Measurements from ENCODE around the gene KLRC3.
"Not testable (repeated sequence)": the region's sequence is repeated elsewhere in the genome, so short reads cannot be mapped to it uniquely, and the experiment has no call there.

KLRC3 gene

DNA sequence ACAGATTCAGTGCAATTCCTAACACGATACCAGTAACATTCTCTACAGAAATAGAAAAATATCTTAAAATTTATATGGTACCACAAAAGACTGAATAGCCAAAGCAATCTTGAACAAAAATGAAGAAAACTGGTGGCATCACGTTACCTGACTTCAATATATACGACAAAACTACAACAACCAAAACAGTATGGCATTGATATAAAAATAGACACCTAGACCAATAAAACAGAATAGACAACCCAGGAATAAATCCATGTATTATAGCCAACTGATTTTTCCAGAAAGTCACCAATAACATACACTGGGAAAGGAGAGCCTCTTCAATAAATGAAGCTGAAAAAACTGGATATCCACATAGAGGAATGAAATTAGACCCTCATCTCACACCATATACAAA, 36.2 kb downstream of the KLRC3 start:
- TF ChIP-seq, protein P1, sequence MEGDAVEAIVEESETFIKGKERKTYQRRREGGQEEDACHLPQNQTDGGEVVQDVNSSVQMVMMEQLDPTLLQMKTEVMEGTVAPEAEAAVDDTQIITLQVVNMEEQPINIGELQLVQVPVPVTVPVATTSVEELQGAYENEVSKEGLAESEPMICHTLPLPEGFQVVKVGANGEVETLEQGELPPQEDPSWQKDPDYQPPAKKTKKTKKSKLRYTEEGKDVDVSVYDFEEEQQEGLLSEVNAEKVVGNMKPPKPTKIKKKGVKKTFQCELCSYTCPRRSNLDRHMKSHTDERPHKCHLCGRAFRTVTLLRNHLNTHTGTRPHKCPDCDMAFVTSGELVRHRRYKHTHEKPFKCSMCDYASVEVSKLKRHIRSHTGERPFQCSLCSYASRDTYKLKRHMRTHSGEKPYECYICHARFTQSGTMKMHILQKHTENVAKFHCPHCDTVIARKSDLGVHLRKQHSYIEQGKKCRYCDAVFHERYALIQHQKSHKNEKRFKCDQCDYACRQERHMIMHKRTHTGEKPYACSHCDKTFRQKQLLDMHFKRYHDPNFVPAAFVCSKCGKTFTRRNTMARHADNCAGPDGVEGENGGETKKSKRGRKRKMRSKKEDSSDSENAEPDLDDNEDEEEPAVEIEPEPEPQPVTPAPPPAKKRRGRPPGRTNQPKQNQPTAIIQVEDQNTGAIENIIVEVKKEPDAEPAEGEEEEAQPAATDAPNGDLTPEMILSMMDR (conservative IDR thresholded peaks at IDR 0.05) = no peak
- no peak overlapping the region for H3K27ac ChIP-seq

GRCh38 chr12:10381928-10382628, 38.3 kb downstream of the KLRC3 start:
- no peak overlapping the region for H3K27ac ChIP-seq
- TF ChIP-seq, protein P1 (conservative IDR thresholded peaks at IDR 0.05) = no peak

DNA sequence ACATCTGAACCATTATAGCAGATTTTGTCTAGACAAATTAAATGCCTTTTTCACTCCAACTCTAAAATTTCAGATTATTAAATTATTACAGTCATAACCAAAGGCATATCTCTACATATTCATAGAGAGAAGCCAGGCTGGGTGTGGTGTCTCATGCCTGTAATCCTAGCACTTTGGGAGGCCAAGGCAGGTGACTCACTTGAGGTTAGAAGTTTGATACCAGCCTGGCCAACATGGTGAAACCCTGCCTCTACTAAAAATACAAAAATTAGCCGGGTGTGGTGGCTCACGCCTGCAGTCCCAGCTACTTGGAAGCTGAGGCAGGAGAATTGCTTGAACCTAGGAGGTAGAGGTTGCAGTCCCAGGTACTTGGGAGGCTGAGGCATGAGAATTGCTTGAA, 41.7 kb downstream of the KLRC3 start:
- not testable (repeated sequence) for H3K27ac ChIP-seq

DNA sequence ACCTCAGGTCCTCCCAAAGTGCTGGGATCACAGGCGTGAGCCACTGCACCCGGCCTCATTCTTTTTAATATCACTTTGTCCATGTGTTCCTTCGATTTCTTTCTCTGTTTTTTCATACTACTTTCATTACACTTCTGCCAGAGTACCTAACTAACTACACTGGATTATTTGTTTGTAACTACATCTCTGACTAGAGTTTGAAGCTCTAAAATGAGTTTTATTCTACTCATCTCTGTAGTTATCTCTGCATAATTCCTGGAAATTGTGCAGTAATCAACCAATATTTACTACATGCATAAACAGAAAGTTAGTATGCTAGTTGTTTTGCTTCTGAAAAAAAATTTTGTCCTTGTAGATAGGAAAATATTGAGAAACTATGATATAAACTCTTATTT, 45.8 kb downstream of the KLRC3 start:
- TF ChIP-seq, protein P1 (conservative IDR thresholded peaks at IDR 0.05) = no peak
- H3K27ac ChIP-seq = no peak overlapping the region

DNA sequence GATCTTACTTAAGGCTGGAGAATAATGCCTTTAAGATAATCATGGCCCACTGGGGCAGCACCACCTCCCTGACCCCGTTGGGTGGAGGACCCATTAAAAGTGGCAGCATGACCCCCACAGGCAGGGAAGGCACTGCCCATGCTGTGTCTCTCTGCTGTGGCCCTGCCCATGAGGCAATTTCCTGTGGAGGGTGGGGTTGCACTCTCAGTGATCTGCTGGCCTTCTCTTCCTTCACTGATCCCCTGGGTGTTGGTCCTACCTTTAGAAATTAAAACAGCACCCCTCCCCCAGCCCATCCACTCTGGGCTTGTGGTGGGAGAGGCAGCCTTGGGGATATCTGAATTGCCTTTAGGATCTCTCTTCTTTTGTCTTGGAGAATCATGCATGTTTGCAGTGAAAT, 47.8 kb downstream of the KLRC3 start:
- TF ChIP-seq, protein P1 (conservative IDR thresholded peaks at IDR 0.05) = no peak
- peak overlapping the region; percentile 63 for H3K27ac ChIP-seq

GRCh38 chr12:10371893-10372535, 48.4 kb downstream of the KLRC3 start:
- peak overlapping the region; percentile 63 for H3K27ac ChIP-seq

DNA sequence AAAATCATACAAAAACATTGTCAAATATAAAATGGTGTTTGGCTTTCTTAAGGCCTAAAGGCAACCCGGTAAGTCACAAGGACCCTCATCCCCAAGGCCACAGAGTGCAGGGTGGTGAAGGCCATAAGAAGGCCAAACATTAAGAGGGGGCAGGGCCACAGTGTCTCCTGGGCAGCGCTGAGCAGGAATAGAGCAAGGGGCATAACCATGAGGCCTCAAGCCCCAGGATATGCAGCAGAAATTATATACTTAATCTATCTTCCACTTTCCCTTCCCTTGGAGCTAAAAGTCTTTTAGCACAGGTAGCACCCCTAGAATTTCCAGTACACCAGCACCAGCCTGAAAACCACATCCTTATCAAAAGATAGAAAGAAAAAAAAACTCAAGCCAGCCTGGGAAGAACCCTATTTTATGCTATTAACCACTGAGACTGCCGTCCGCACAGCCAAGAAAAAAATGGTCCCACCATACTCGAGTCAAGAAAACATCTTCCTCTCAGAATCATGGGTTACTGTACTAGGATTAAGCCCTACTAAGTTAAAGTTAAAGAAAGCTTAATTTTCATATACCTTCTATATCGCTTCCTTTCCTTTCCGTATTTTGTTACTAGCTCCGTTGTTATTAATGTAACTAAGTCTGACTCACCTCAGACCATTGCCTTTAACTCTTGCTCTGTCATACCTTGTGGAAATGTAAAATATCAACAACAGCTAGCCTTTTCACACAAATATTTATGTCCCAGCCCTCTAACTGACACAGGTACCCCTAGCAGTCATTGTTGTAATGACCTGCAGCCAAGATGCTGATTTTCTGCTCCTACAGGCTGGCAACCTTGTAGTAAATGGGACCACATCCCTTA, 50.6 kb downstream of the KLRC3 start:
- TF ChIP-seq, protein P1 (conservative IDR thresholded peaks at IDR 0.05) = no peak
- H3K27ac ChIP-seq = no peak overlapping the region
